HG02763 (cell line): Measurements from ENCODE around the gene PTPRN2.
"Not testable (repeated sequence)": the region's sequence is repeated elsewhere in the genome, so short reads cannot be mapped to it uniquely, and the experiment has no call there.

ENCODE experiments used
- ATAC-seq: cut with Tn5 transposase; IDR thresholded peaks from one replicate; pipeline ENCODE4 v1.9.1; 2021; ENCODE audit warnings: mild to moderate bottlenecking, moderate library complexity; ENCODE audit not compliant: unreplicated experiment

Gene PTPRN2

GRCh38 chr7:158209435-158209834 lies 378.2 kb downstream of the PTPRN2 start:
- ATAC-seq: no peak

GRCh38 chr7:158206341-158206740 lies 381.3 kb downstream of the PTPRN2 start:
- no peak for ATAC-seq

- no peak for ATAC-seq
These were observed 383.2 kb downstream of the PTPRN2 start for GRCh38 chr7:158204453-158204852.

GRCh38 chr7:158203948-158204347 lies 383.7 kb downstream of the PTPRN2 start:
- ATAC-seq: not testable (repeated sequence)

GRCh38 chr7:158194365-158194900 lies 393.2 kb downstream of the PTPRN2 start:
- ATAC-seq: no peak

GRCh38 chr7:158193446-158193845 lies 394.2 kb downstream of the PTPRN2 start:
- no peak for ATAC-seq

- no peak for ATAC-seq
These were observed 394.7 kb downstream of the PTPRN2 start for GRCh38 chr7:158192956-158193355.

GRCh38 chr7:158192184-158192835 lies 395.3 kb downstream of the PTPRN2 start:
- no peak for ATAC-seq

GRCh38 chr7:158191671-158192070 lies 396.0 kb downstream of the PTPRN2 start:
- ATAC-seq: no peak

- ATAC-seq: no peak
These were observed 396.9 kb downstream of the PTPRN2 start for GRCh38 chr7:158190756-158191155.

- no peak for ATAC-seq
These were observed 398.9 kb downstream of the PTPRN2 start for GRCh38 chr7:158188676-158189075.

- no peak for ATAC-seq
These were observed 400.0 kb downstream of the PTPRN2 start for GRCh38 chr7:158187694-158187994.

GRCh38 chr7:158186864-158187693 lies 400.5 kb downstream of the PTPRN2 start:
- ATAC-seq: no peak

GRCh38 chr7:158186406-158186805 lies 401.2 kb downstream of the PTPRN2 start:
- ATAC-seq: no peak

- no peak for ATAC-seq
These were observed 402.0 kb downstream of the PTPRN2 start for GRCh38 chr7:158185653-158186052.

GRCh38 chr7:158183431-158183830 lies 404.2 kb downstream of the PTPRN2 start:
- ATAC-seq: no peak

- ATAC-seq: no peak
These were observed 411.0 kb downstream of the PTPRN2 start for GRCh38 chr7:158176561-158177173.

GRCh38 chr7:158175779-158176178 lies 411.8 kb downstream of the PTPRN2 start:
- ATAC-seq: no peak

- ATAC-seq: no peak
These were observed 412.7 kb downstream of the PTPRN2 start for GRCh38 chr7:158174947-158175346.

- no peak for ATAC-seq
These were observed 420.2 kb downstream of the PTPRN2 start for GRCh38 chr7:158167373-158167772.

- ATAC-seq: no peak
These were observed 421.0 kb downstream of the PTPRN2 start for GRCh38 chr7:158166386-158167340.
